IPS-15b (cell line): ENCODE measurements around the gene UNC5A.

Experiments used
- H3K27me3 ChIP-seq: one replicate; pipeline ENCODE4 v1.6.1; 2013; ENCODE audit warnings: low read length; ENCODE audit not compliant: control insufficient read depth, insufficient read depth
- H3K36me3 ChIP-seq: one replicate; pipeline ENCODE4 v1.6.1; 2013; ENCODE audit warnings: low read length; ENCODE audit not compliant: control insufficient read depth, insufficient read depth
- H3K4me1 ChIP-seq: one replicate; pipeline ENCODE4 v1.6.1; 2013; ENCODE audit warnings: mild to moderate bottlenecking, low read length; ENCODE audit not compliant: control insufficient read depth, insufficient read depth
- H3K4me3 ChIP-seq: one replicate; pipeline ENCODE4 v1.5.1; 2013; ENCODE audit warnings: low read depth, low read length
- H3K9ac ChIP-seq: one replicate; pipeline ENCODE4 v1.6.1; 2013; ENCODE audit warnings: low read depth, mild to moderate bottlenecking, low read length
- H3K9me3 ChIP-seq: one replicate; pipeline ENCODE4 v1.6.1; 2013; ENCODE audit warnings: mild to moderate bottlenecking, low read length; ENCODE audit not compliant: control insufficient read depth, insufficient read depth

UNC5A gene

DNA sequence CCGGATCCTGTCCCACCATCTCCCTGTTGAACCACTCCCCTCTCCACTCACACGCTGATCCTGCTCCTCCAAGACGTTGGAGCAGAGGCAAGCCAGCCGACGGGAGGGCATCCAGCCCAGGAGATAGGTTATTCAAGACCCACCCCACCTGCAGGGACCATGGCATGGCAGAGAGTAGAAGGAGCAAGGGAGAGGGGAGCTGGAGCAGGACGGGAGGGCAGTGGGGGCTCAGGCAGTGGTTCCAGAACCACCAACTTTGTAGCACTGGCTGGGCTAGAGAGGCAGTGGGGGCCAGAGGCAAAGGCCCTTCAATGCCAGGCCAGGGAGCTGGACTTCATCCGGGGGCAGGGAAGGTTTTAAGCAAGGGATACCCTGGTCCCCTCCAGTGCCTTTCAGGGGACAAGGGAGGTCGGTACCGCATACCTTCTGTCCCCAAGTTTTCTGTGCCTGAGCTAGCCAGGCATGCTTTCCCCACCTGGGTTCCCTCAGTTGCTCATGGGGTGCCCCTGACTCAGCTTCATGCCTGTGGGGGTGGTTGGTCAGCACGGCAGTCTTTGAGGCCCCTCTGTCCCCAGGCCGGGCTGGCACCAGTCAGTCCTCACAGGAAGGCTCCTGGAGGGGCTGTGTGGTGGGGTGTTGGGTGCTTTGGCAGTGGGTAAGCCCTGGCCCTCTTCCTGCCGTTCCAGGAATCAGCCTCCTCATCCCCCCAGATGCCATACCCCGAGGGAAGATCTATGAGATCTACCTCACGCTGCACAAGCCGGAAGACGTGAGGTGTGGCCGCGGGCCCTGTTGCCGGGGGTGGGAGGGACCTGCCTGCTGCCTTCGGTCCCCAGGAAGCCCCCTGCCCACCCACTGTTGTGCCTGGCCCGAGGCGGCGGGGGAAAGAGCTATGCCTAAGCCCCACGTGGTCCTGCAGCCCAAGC is 66.4 kb downstream of the UNC5A start:
- no peaks in the 10 kb centered on the region for H3K27me3 ChIP-seq
- H3K4me1 ChIP-seq: no peaks in the 10 kb centered on the region
- no peak overlapping the region for H3K9ac ChIP-seq
- H3K9me3 ChIP-seq: no peaks in the 10 kb centered on the region
- no peak overlapping the region for H3K4me3 ChIP-seq
- peaks cover 7% of the 10 kb centered on the region for H3K36me3 ChIP-seq

DNA sequence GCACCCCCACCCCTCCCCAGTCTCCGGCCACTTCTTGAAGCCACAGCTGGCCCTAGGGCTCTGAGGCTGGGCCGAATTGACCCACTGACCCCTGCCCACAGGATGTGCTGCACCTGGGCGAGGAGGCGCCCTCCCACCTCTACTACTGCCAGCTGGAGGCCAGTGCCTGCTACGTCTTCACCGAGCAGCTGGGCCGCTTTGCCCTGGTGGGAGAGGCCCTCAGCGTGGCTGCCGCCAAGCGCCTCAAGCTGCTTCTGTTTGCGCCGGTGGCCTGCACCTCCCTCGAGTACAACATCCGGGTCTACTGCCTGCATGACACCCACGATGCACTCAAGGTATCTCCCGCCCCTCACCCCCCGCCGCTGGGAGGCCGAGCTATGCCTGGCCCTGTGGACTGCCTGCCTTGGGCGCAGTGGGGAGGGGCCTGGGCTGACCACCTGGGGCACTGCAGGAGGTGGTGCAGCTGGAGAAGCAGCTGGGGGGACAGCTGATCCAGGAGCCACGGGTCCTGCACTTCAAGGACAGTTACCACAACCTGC is 67.5 kb downstream of the UNC5A start:
- Histone ChIP-seq H3K4me3 (no peak overlapping the region), H3K27me3 (no peaks in the 10 kb centered on the region), H3K9me3 (no peaks in the 10 kb centered on the region), H3K9ac (no peak overlapping the region), H3K36me3 (peaks cover 7% of the 10 kb centered on the region), H3K4me1 (no peaks in the 10 kb centered on the region)

DNA sequence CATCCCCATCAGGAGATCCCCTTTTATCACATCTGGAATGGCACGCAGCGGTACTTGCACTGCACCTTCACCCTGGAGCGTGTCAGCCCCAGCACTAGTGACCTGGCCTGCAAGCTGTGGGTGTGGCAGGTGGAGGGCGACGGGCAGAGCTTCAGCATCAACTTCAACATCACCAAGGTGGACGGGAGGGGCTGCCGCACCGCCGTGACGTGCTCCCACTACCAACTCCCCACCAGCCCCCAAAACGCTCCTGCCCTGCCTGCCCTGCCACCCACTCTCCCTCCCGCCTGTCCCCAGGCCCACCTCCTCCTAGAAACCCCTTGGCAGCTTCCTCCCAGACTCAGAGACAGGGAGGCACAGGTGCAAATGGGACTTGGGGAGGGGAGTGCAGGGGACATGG is 68.1 kb downstream of the UNC5A start:
- Histone ChIP-seq H3K27me3 (no peaks in the 10 kb centered on the region), H3K36me3 (peaks cover 7% of the 10 kb centered on the region), H3K9me3 (no peaks in the 10 kb centered on the region), H3K9ac (no peak overlapping the region), H3K4me3 (no peak overlapping the region), H3K4me1 (no peaks in the 10 kb centered on the region)

DNA sequence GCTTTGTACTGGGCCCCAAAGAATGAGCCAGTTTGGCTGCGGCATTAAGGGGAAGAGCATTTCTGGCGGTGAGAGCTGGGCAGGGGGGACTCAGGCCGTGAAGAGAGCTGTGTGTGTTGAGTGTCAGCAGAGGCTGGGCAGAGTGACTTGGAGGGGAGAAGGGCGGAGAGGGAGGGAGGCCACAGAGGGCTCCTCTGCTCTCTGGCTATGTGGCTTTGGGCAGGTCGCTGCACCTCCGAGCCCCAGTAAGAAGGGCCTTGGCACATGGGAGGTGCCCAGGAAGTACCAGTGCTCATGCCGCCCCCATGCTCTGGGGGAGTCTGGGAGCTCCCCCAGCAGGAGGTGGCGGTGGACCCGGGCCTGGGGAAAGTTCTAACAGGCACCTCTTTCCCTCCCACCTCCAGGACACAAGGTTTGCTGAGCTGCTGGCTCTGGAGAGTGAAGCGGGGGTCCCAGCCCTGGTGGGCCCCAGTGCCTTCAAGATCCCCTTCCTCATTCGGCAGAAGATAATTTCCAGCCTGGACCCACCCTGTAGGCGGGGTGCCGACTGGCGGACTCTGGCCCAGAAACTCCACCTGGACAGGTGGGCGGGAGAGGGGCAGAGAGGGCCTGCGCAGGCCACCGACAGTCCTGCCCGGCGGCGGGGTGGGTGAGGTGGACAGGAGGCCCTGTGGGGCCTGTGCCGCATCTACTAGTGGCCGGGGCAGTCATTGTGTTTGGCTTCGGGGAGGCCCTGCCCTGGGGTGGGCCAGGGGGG is 68.7 kb downstream of the UNC5A start:
- Histone ChIP-seq H3K4me3 (no peak overlapping the region), H3K4me1 (no peaks in the 10 kb centered on the region), H3K9ac (no peak overlapping the region), H3K36me3 (peaks cover 7% of the 10 kb centered on the region), H3K9me3 (no peaks in the 10 kb centered on the region), H3K27me3 (no peaks in the 10 kb centered on the region)

DNA sequence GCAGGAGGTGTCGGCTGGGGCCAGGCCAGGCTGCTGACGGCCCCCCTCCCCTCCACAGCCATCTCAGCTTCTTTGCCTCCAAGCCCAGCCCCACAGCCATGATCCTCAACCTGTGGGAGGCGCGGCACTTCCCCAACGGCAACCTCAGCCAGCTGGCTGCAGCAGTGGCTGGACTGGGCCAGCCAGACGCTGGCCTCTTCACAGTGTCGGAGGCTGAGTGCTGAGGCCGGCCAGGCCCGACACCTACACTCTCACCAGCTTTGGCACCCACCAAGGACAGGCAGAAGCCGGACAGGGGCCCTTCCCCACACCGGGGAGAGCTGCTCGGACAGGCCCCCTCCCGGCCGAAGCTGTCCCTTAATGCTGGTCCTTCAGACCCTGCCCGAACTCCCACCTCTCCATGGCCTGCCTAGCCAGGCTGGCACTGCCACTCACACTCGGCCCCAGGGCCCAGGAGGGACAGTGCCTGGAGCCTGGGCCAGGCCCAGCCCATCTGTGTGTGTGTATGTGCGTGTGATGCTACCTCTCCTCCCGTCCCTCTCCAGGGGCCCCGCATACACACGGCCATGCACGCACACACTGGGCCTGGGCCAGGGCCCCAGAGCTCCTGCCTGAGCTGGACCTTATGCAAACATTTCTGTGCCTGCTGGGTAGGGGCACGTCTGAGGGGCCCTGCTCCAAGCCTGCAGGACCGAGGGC is 69.5 kb downstream of the UNC5A start:
- no peak overlapping the region for H3K9ac ChIP-seq
- no peaks in the 10 kb centered on the region for H3K4me1 ChIP-seq
- no peaks in the 10 kb centered on the region for H3K9me3 ChIP-seq
- no peak overlapping the region for H3K4me3 ChIP-seq
- H3K27me3 ChIP-seq: no peaks in the 10 kb centered on the region
- peaks cover 7% of the 10 kb centered on the region for H3K36me3 ChIP-seq

DNA sequence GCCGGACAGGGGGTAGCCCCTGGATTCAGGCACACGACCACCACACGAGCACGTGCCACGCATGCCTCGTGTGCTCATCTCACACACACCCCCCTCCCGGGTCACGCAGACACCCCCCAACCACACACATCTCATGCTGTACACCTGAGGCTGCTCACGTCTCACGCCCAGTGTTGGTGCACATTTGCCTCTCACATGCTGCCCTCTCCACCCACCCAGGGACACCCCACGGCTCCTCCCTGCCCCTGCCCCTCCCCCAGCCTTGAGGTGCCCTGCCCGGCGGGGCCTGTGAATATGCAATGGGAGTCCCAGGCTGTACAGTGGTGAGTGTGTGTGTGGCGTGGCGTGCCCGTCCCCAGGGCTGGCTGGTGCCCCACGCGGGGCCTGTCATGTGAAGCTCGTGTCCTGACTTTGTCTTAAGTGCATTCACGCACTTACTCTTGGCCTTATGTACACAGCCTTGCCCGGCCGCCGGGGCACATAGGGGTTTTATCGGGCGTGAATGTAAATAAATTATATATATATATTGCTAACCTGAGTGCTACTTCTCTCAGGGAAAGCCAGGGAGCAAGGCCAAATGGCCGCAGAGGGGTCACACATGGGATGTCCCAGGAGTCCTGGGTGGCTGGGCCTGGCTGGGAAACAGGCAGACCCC is 70.1 kb downstream of the UNC5A start:
- Histone ChIP-seq H3K9ac (peak overlapping the region; percentile 12), H3K9me3 (no peaks in the 10 kb centered on the region), H3K4me1 (no peaks in the 10 kb centered on the region), H3K36me3 (peaks cover 7% of the 10 kb centered on the region), H3K4me3 (no peak overlapping the region), H3K27me3 (no peaks in the 10 kb centered on the region)

DNA sequence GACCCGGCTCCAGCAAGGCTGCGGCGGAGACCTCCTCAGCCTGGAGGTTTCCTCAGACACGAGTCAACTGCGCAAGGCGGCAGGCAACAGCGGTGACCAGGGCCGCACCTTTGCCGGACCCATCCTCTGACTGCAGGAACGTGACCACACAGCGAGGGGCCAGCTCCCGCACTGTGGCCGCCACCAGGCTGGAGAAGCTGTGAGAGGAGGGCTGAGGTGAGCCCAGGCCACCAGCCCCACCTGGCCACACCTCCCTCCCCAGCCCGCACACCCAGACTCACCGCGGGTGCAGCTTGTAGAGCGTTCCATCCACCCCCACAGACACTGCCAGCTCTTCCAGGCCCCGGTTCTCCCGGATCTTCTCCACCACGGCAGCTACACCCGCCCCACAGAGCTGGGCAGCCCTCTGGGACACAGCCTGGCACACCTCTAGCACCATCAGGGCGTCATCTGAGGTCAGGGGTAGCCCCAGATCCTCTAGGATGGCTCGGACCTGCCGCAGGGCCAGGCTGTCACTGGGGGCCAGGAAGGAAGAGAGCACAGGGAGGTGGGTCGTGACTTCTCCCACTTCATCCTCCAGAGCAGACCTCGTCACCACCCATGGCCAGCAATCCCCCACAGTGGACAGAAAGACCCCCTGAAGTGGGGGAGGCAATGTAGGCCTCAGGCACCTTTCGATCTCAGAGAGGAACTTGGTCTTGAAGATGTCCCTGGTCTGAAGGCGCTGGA is 70.8 kb downstream of the UNC5A start:
- no peak overlapping the region for H3K4me3 ChIP-seq
- H3K36me3 ChIP-seq: peaks cover 7% of the 10 kb centered on the region
- H3K4me1 ChIP-seq: no peaks in the 10 kb centered on the region
- no peak overlapping the region for H3K9ac ChIP-seq
- no peaks in the 10 kb centered on the region for H3K27me3 ChIP-seq
- no peaks in the 10 kb centered on the region for H3K9me3 ChIP-seq

DNA sequence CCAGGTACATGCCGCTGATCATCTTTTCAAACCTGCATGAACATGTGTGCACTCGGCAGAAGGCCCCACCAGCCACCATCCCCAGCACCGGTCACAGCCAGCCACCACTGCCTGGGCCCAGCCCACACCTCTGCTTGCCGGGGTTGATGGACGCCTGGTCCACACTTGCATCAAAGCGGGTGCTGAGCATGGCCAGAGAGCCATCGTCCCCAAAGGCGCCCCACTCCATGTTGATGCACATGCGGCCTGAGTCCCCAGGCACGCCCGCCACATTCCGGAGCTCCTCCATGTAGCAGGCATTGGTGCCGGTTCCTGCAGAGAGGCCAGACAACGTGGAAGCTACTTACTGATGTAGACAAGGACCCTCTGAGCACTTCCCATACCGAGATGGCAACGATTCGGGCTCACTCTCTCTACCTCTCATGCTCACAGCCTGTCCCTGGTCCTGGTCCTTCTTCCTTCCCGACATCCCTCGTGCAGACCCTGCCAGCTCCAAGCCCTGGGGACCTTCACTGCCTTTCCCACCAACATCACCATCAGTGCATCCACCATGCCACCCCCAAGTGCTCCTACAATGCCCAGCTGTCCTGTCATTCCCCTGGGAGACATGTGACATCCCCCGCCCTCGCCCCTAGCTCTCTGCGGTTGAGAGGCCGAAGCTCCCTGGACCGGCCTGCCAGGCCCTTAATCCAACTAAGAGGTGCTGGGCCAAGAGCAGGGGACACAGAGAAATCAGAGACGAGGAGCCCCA is 71.6 kb downstream of the UNC5A start:
- H3K27me3 ChIP-seq: no peaks in the 10 kb centered on the region
- no peaks in the 10 kb centered on the region for H3K9me3 ChIP-seq
- no peak overlapping the region for H3K4me3 ChIP-seq
- H3K36me3 ChIP-seq: peaks cover 7% of the 10 kb centered on the region
- no peaks in the 10 kb centered on the region for H3K4me1 ChIP-seq
- no peak overlapping the region for H3K9ac ChIP-seq

DNA sequence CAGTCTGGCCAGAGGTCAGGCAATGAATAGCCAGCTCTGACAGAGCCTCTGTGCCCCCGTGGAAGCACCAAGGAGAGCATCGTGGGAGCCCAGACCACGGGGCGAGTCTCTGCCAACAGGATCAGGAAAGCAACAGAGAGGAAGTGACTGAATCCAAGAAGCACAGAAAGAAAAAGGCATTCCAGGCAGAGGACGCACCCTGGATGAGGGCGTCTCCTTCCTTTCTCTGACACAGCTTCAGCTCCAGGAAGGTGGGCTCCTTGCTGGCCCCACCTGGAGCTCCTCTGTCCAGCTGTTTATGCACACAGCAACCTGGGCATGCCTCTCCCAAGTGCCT is 72.2 kb downstream of the UNC5A start:
- H3K27me3 ChIP-seq: no peaks in the 10 kb centered on the region
- H3K9me3 ChIP-seq: no peaks in the 10 kb centered on the region
- H3K36me3 ChIP-seq: peaks cover 7% of the 10 kb centered on the region
- no peak overlapping the region for H3K4me3 ChIP-seq
- H3K9ac ChIP-seq: no peak overlapping the region
- no peaks in the 10 kb centered on the region for H3K4me1 ChIP-seq

DNA sequence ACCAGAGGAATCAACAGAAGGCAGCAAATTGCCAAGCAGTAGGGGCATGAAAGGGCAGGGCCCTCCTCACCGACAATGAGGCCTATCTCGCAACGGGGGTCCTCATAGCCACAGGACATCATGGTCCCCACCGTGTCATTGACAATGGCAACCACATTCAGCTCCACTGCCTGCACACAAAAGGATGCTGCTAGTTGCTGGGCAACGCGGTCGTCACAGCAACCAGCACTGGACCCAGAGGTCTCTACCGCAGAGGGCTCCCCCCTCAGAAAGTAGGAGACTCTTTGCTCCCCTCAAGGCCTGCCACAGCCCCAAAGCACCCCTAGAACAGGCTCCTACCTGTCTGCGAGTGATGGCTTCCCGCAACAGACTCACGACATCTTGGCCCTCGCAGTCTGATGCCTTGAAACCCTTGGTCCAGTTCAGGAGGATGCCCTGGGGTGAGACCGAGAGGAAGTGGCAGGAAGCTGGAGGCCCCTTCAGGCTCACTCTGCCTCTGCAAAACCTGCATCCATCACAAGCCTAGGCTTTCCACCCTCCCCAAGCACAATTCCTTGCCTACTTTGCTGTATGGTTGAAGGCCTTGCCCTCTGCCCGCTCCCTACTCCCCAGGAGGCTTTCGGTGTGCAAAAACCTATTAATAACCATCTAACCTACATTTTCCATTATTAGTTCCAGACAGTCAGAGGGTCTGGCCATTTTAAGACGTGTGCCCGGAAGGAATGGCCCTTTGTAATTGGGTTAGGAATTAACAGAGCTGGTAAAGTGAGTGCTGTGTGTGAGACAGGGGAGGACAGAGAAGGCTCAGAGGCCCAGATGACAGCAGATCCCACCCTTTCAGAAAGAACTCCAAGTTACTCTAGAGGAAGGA is 73.6 kb downstream of the UNC5A start:
- H3K36me3 ChIP-seq: peaks cover 5% of the 10 kb centered on the region
- no peaks in the 10 kb centered on the region for H3K27me3 ChIP-seq
- no peaks in the 10 kb centered on the region for H3K9me3 ChIP-seq
- no peaks in the 10 kb centered on the region for H3K4me1 ChIP-seq
- no peak overlapping the region for H3K4me3 ChIP-seq
- no peak overlapping the region for H3K9ac ChIP-seq
